Measurements from ENCODE around the gene ZNF474. TPM values are rescaled to one million over a fixed set of nuclear protein-coding genes. Genes with fewer than 3 reads are reported as not detected.

ZNF474 gene
- total RNA-seq: under 0.01 and 0.17 TPM in 2 replicates

DNA sequence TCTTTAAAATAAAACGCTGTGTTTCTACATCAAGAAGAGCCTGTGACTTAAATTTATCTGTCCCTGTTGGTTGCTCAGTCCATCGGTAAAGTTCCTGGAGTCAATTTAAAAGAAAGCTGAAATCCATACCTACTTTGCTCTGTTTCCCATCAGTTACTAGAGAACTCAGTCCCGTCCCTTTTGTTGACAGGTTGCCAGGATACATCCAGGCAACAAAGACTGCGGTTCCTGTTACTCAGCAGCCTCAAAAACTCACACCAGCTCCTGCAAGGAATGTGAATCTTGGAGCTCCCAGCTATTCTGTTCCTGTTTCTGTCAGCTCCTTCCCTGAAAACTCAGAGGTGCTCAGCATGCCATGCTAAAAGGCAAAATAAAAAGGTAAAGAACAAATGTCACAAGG, at the start of gene ZNF474:
Gene ZNF474, plus strand, starts transcription at position 241 of the 400 bp plus-strand sequence. CDS start 22,445 bp downstream, outside the sequence.

Other genes starting within 250 kb of the ZNF474 start
- 5.1 and 9.4 TPM in 2 replicates for gene SRFBP1, start 167.6 kb upstream of the ZNF474 start, total RNA-seq
- 38.8 and 46.7 TPM in 2 replicates for gene LOX, start 51.3 kb upstream of the ZNF474 start, total RNA-seq
- gene SNCAIP, start 182.7 kb downstream of the ZNF474 start, total RNA-seq: 1.3 and 3.3 TPM in 2 replicates

All from bronchus fibroblast of lung (primary cell).